PC-3 (cell line): ENCODE results near the gene PPP1R7.

ENCODE experiments used
- CTCF ChIP-seq: fragments of 300-600 bp; sonication (generic); conservative IDR thresholded peaks from 2 replicates; pipeline ENCODE4 v1.5.1; 2017; ENCODE audit warnings: antibody characterized with exemption, low read depth, mild to moderate bottlenecking, low read length
- EZH2 ChIP-seq: fragments of 300-600 bp; sonication (generic); IDR thresholded peaks from one replicate; pipeline ENCODE4 v1.6.1; 2017; ENCODE audit warnings: antibody characterized with exemption, mild to moderate bottlenecking, low read length; ENCODE audit not compliant: unreplicated experiment
- EZH2phosphoT487 ChIP-seq: fragments of 300-600 bp; sonication (generic); IDR thresholded peaks from 2 replicates; pipeline ENCODE4 v1.6.1; 2018; ENCODE audit warnings: mild to moderate bottlenecking, antibody characterized with exemption, low read length, borderline replicate concordance

GRCh38 chr2:241146286-241146685 is 4.0 kb upstream of the PPP1R7 start:
- no peak for TF ChIP-seq CTCF
- no peak for TF ChIP-seq EZH2
- no peak for TF ChIP-seq EZH2phosphoT487
